Islet of Langerhans (tissue), 1 donor: ENCODE results near the gene SSNA1.

Experiments used
- FAIRE-seq: peaks from one replicate; lab custom pipeline; 2011; peaks lifted over from hg19 to GRCh38; lab: Jason Lieb, UNC

SSNA1 gene

DNA sequence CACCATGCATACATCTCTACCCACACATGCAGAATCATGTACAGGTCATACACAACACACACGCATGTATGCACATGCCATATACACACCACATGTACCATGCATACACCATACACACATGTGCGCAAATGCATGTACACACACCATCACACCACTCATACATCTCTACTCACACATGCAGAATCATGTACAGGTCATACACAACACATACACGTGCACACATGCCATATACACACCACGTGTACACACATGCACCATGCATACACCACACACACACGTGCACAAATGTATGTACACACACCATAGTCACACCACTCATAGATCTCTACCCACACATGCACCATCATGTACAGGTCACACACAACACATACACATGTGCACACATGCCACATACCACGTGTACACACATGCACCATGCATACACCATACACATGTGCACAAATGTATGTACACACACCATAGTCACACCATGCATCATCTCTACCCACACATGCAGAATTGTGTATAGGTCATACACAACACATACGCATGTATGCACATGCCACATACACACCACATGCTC is 35.6 kb upstream of the SSNA1 start:
- FAIRE-seq, result no peak

DNA sequence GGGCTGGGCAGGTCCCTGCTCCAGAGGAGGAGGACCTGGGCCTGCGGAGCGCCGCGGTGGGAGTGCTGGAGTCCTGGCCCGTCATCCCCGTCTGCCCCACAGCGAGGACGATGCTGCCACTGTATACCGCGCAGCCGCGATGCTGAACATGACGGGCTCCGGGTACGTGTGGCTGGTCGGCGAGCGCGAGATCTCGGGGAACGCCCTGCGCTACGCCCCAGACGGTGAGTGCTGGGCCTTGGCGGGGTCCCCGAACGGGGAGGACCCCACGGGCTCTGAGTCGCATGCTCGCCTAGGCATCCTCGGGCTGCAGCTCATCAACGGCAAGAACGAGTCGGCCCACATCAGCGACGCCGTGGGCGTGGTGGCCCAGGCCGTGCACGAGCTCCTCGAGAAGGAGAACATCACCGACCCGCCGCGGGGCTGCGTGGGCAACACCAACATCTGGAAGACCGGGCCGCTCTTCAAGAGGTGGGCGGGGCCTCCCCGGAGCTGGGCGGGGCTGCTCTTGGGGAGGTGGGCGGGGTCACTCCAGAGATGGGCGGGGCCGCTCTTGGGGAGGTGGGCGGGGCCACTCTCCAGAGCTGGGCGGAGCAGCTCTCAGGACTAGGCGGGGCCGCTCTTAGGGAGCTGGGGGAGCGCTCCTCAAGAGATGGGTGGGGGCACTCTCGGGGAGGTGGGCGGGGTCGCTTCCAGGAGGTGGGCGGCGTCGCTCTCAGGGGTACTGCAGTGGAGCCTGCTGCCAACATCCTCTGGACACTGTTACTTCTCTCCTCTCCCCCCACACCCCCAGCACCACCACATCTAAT is 31.7 kb upstream of the SSNA1 start:
- FAIRE-seq, result no peak

DNA sequence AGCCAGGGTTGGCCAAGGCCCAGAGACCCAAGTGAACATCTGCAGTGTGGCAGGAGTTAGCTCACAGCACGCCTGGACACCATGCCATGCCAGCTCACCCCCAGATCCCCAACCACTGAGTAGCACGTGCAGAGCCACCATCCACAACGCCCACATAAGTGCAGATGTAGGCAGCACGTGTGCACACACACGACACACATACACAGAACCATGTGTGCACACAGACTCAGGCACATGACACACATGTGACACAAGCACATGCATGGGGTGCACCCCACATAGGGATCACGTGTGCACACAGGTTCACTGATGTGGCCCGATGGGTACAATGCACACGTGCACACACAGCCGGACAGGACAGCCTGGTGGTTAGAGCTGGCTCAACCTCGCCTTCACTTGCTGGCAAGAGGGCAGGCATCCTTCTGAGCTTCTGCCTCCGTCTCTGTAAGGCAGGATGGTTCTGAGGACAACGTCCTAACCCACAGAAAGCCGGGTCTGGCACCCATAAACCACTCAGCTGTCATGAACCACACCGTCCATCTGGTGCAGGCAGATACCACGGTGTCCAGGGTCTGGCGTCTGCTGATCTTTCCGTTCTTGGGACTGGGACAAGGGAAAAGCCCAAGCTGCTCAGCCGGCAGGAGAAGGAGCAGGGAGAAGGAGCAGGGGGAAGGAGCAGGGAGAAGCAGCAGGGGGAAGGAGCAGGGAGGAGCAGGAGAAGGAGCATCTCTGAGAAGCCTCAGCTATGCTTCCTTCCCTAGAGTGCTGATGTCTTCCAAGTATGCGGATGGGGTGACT is 30.7 kb upstream of the SSNA1 start:
- no peak for FAIRE-seq

DNA sequence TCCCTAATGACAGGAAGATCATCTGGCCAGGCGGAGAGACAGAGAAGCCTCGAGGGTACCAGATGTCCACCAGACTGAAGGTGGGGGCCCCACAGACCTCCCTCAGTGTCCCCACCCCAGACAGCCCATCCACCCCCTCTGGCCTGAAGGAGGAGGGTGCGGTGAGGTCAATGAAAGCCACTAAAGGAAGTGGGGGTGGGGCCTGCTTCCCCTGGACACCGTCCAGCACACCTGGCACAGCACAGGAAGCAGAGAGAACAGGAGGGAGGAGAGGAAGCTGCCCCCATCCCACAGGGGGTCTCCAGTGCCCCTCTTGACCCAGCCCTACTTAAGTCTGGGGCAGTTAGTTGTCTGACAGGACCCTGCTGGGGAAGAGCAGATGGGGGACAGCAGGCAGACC is 29.9 kb upstream of the SSNA1 start:
- no peak for FAIRE-seq

DNA sequence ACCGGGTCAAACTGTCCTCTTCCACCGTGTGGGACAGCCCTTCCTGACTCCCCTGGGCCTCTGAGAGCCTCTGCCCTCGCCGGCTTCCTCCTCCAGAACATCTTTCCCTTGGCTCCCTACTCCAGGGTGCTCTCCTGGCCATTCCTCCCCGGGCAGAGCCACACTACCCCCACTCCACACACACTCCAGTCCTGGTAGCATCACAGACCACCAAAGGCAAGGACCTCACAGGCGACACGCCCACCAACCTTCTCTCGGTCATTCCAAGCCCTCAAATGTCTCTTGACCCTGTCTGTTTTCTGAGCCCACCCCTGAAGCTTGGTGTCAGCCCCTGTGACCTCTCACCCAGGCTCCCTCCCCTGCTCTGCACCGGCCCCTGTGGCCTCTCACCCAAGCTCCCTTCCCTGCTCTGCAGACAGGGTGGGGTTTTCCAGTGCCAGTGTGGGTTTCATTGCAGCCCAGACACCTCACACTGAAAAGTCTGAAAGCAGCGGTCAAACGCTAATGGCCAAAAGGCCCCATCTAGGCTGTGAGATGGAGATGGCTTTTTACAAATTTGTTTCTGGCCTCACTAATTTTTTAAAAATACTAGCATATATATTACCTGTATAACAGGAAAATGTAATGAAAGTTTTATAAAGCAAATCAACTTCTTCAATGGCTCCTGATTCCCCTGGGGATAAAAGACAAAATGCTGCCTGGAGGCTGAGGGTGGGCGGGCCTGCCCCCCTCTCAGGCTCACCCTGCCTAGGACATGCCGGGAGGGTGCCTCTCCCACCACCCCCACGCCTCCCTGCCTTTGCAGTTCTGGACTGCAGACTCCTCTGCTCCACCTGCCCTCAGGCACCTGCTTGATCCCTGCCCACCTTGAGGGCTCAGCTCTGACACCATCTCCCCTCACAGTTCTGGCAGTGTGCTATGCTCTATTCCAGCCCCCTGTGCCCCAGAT is 29.1 kb upstream of the SSNA1 start:
- FAIRE-seq, result no peak

DNA sequence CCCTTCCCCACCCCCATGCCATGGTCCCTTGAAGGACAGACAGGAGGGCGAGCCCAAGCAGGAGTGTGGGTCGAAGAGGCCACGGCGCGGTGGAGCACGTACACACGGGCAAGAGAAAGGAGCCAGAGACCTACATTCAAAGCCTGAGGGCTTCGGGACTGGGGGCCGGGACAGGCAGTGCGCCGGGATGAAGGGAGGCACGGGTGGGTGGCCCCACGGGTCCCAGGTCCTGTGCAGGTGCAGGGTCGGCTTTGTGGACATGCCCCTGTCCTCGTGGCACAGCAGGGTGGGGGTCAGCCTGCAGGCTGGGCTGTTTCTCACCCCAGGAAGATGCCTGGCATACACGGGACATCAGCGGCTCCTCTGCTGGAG is 28.4 kb upstream of the SSNA1 start:
- no peak for FAIRE-seq

DNA sequence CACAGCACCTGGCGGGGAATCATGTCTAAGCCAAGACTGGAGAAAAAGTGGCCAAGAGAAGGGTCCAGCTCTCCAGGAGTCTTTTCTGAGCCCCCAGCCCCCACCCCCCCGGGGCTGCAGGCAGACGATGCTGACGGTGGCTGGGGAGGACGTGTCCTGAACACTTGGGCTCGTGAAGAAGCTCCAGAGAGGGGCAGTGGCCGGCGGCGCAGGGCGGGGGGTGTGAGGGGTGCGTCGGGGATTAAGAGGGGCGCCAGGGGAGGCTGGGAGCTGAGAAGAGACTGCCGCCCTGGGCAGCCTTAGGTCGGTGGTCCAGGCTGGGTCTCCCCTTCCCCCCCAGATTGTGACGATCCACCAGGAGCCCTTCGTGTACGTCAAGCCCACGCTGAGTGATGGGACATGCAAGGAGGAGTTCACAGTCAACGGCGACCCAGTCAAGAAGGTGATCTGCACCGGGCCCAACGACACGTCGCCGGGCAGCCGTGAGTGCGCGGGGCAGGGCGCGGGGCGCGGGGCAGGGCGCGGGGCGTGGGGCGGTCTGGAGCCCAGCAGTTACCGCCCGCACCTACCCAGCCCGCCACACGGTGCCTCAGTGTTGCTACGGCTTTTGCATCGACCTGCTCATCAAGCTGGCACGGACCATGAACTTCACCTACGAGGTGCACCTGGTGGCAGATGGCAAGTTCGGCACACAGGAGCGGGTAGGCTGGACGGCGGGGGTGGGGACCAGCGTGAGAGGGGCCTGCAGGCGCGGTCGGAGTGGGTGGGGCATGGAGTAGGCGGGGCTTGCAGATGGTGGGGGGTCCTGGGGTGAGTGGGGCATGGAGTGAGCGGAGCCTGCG is 27.5 kb upstream of the SSNA1 start:
- FAIRE-seq, result no peak

DNA sequence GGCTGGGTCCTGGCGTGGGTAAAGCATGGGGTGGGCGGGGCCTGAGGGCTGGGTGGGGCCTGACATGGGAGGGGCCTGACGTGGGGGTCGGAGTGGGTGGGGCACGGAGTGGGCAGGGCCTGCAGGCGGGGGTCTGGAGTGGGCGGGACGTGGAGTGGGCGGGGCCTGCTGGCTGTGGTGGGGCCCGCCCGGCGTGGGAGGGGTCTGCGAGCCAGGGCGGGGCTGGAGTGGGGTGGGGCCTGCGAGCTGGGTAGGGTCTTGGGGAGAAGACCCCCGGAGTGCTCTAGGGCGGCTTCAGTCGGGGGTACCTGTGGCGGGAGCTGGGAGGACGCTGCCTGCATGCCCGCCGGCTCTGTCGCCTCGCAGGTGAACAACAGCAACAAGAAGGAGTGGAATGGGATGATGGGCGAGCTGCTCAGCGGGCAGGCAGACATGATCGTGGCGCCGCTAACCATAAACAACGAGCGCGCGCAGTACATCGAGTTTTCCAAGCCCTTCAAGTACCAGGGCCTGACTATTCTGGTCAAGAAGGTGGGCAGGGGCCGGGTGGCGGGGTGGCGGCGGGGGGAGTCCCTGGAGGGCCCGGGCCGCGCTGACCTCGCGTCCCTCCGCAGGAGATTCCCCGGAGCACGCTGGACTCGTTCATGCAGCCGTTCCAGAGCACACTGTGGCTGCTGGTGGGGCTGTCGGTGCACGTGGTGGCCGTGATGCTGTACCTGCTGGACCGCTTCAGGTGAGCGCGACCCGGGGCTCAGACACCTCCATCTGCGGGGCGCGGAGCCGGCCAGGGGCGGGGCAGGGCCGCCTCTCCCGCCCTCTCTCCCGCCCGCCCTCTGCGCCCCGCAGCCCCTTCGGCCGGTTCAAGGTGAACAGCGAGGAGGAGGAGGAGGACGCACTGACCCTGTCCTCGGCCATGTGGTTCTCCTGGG is 26.7 kb upstream of the SSNA1 start:
- no peak for FAIRE-seq

DNA sequence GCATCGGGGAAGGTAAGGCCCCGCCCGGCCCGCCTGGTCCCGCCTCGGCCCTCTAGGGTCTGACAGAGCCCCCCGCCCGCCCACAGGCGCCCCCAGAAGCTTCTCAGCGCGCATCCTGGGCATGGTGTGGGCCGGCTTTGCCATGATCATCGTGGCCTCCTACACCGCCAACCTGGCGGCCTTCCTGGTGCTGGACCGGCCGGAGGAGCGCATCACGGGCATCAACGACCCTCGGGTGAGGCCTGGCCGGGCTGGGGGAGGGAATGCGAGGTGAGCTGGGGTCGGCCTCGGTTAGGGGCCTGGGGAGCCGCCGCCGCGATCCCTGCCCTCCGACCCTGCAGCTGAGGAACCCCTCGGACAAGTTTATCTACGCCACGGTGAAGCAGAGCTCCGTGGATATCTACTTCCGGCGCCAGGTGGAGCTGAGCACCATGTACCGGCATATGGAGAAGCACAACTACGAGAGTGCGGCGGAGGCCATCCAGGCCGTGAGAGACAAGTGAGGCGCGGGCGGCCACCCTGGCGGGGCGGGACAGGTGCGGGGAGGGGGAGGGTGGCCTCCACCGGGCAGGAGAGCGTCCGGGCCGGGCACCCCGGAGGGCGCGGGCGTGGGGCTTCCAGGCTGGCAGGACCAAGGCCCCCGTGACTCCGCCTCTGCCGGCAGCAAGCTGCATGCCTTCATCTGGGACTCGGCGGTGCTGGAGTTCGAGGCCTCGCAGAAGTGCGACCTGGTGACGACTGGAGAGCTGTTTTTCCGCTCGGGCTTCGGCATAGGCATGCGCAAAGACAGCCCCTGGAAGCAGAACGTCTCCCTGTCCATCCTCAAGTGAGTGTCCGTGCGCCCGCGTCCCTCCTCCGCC is 25.7 kb upstream of the SSNA1 start:
- no peak for FAIRE-seq

DNA sequence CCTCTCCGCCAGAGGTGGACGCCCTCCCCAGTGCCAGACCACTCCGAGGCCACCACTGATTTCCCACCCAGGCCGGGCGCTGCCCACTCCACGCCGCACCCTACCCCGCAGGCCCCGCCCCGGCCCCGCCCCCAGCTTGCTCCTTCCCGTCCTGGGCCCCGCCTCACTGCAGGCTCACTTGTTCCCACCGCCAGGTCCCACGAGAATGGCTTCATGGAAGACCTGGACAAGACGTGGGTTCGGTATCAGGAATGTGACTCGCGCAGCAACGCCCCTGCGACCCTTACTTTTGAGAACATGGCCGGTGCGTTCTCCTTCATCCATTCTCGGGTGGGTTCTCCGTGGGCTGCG is 25.1 kb upstream of the SSNA1 start:
- no peak for FAIRE-seq

DNA sequence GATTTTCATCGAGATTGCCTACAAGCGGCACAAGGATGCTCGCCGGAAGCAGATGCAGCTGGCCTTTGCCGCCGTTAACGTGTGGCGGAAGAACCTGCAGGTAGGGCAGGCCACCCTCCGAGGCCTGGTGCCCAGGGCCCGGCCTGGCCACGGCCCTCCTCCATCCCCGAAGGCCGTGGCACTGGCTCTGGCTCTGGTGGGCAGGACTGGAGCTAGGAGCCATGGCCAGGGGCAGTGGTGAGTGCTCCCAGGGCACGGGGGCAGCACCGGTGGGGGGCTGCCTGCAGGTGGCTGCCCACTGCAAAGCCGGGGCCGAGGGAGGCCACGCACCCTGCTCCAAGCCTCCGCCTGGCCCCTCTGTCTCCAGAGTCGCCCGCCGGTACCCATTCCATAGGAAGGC is 24.7 kb upstream of the SSNA1 start:
- no peak for FAIRE-seq

DNA sequence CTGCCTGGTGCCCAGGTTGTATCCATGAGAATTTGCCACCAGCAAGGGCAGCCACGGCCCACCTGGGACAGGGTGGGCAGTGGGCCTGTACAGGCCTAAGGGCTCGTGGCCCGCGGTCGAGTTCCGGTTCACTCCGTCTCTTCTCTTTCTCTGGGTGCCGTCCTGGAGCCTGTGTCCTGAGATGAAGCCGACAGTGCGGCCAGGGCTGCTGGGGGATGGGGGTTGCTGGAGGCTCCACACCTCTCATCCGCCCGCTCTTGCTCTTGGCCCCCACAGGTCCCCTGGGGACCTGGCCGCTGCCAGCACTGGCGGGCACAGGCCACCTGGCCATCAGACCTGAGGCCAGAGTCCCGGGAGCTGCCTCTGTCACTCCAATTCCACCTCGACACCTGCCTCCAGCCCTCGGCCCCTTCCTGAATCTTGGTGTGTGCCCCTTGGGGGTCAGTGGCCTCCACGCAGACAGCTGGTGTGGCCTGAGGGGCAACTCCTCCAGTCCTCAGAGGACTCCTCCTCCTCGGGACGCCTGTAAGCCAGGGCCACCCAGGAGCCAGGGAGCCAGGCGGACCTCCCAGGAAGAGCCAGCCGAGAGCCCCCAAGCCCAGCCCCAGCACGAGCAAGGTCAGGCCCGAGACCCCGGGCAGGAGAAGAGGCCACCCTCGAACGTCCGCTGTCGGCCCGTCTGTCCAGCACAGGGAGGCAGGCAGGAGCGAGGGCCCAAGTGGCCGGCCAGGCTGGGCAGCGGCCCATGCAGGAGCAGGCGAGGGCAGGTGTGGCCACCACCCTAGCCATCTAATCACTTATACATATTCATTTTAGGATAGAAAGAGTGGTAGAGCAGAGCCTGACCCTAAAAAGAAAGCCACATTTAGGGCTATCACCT is 23.9 kb upstream of the SSNA1 start:
- FAIRE-seq, result no peak

DNA sequence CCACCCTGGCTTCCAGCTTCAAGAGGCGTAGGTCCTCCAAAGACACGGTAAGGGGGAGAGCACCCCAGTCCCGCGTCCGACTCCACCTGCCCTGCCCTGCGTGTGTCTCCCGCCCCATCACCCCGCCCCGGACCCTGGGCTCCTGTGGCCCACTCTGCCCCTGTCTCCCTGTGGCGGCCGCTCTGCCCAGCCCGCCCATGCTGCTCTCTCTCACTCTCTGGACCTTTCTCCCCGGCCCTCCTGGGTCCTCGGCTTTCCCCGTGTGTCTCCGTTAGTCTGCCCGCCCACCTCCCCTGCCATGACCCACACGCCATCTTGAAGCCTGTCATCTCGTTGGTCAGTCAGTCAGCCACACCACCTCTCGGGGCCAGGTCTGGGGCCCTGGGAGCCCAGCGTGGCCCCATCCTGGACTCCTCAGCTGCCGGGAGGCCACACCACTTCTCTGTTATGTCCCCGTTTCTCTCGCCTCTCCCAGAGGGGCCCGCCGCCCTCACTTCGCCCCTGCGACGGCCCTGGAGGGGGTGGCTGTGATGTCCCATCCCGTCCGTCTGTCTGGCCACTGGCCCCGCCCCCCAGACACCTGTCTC is 23.1 kb upstream of the SSNA1 start:
- FAIRE-seq, result no peak

DNA sequence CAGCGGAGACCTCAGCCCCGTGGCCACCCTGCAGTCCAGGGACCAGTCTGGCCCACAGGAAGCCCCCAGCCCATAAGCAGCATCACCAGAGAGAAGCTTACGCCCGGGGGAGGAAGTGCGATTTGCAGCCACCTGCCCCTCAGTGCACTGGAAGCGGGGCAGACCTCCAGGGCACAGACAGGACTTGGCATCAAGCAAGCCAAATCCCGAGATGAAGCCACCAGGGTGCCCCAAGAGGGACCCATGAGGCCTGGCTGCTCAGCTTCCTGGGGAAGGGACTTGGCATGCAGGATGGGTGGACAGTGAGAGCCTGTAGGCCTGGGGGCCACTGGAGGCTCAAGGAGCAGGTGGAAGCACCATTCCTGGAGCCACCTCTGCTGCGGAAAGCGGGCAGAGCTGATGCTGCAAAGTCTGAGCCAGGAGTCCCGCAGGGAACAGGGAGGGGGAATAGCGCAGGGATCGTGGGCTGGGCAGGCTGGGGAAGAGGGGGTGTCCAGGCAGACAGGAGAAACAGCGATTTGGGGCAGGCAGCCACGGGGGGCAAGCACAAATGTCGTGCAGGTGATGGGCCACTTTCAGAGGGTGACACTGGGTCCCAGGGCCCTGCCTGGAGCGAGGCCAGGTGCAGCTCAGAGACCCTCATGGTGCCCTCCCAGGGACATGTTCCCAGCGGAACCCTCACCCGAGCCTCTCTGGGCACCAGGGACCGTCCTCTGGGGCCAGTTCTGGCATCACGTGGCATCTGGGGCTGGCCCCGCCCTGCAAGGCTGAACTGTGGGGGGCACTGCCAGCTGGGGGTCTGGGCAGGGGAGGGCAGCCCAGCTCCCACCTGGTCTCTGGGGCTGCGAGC is 21.9 kb upstream of the SSNA1 start:
- no peak for FAIRE-seq

DNA sequence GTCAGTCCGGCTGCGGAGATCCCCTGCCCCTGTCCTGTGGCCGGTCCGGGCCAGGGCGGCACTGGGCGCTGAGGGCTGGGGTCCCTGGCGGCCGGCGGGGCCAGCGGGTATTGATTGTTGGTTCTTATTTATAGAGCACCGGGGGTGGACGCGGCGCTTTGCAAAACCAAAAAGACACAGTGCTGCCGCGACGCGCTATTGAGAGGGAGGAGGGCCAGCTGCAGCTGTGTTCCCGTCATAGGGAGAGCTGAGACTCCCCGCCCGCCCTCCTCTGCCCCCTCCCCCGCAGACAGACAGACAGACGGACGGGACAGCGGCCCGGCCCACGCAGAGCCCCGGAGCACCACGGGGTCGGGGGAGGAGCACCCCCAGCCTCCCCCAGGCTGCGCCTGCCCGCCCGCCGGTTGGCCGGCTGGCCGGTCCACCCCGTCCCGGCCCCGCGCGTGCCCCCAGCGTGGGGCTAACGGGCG is 21.2 kb upstream of the SSNA1 start:
- FAIRE-seq, result no peak

DNA sequence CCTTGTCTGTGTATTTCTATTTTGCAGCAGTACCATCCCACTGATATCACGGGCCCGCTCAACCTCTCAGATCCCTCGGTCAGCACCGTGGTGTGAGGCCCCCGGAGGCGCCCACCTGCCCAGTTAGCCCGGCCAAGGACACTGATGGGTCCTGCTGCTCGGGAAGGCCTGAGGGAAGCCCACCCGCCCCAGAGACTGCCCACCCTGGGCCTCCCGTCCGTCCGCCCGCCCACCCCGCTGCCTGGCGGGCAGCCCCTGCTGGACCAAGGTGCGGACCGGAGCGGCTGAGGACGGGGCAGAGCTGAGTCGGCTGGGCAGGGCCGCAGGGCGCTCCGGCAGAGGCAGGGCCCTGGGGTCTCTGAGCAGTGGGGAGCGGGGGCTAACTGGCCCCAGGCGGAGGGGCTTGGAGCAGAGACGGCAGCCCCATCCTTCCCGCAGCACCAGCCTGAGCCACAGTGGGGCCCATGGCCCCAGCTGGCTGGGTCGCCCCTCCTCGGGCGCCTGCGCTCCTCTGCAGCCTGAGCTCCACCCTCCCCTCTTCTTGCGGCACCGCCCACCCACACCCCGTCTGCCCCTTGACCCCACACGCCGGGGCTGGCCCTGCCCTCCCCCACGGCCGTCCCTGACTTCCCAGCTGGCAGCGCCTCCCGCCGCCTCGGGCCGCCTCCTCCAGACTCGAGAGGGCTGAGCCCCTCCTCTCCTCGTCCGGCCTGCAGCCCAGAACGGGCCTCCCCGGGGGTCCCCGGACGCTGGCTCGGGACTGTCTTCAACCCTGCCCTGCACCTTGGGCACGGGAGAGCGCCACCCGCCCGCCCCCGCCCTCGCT is 20.5 kb upstream of the SSNA1 start:
- FAIRE-seq, result no peak
